Mesothelial cell of epicardium (in vitro differentiated cells): Measurements from ENCODE around the gene NATD1. TPM values are rescaled to one million over a fixed set of nuclear protein-coding genes. Genes with fewer than 3 reads are reported as not detected.

Experiments
- DNase-seq, 2 experiments: peaks; one replicate each; pipeline ENCODE4 v3.0.0; 2021; ENCODE audit warnings: low spot score in 2 of 2; ENCODE audit not compliant: unreplicated experiment in 2 of 2
- H3K27ac Mint-ChIP-seq: 2 replicates; pipeline ENCODE4 v1.8.0; 2021; ENCODE audit warnings: mixed read lengths
- H3K27me3 Mint-ChIP-seq: 2 replicates; pipeline ENCODE4 v1.8.0; 2021; ENCODE audit warnings: low read depth, mixed read lengths
- H3K36me3 Mint-ChIP-seq: 2 replicates; pipeline ENCODE4 v1.8.0; 2021; ENCODE audit warnings: mixed read lengths
- H3K4me1 Mint-ChIP-seq: 2 replicates; pipeline ENCODE4 v1.8.0; 2021; ENCODE audit warnings: mixed read lengths
- H3K4me3 Mint-ChIP-seq: 2 replicates; pipeline ENCODE4 v1.8.0; 2021; ENCODE audit warnings: mild to moderate bottlenecking, moderate library complexity, mixed read lengths
- H3K9me3 Mint-ChIP-seq: 2 replicates; pipeline ENCODE4 v1.8.0; 2021; ENCODE audit warnings: mixed read lengths
- CTCF ChIP-seq: fragments of 200-600 bp; sonication (generic); IDR thresholded peaks from one replicate; pipeline ENCODE4 v1.5.0; 2021; ENCODE audit warnings: antibody characterized with exemption; ENCODE audit not compliant: unreplicated experiment
- total RNA-seq: library from RNA; stranded (reverse); gene quantifications from 3 replicates; pipeline ENCODE4 v1.2.1, GENCODE V29; 2021

The NATD1 gene
- total RNA-seq, 1 donor from 2014 or later: 12.7 TPM

- no peak for TF ChIP-seq CTCF
- H3K27me3 Mint-ChIP-seq: no peaks in the 10 kb centered on the region
- peaks cover 4% of the 10 kb centered on the region for H3K4me1 Mint-ChIP-seq
- no peak for DNase-seq
- no peak overlapping the region for H3K4me3 Mint-ChIP-seq
- no peak overlapping the region for H3K27ac Mint-ChIP-seq
- H3K36me3 Mint-ChIP-seq: no peaks in the 10 kb centered on the region
- no peaks in the 10 kb centered on the region for H3K9me3 Mint-ChIP-seq
Measured at GRCh38 chr17:21248500-21248899, 4.7 kb downstream of the NATD1 start.

- peaks cover 4% of the 10 kb centered on the region for H3K4me1 Mint-ChIP-seq
- H3K27ac Mint-ChIP-seq: no peak overlapping the region
- no peak overlapping the region for H3K4me3 Mint-ChIP-seq
- H3K9me3 Mint-ChIP-seq: no peaks in the 10 kb centered on the region
- TF ChIP-seq CTCF: no peak
- H3K36me3 Mint-ChIP-seq: no peaks in the 10 kb centered on the region
- no peaks in the 10 kb centered on the region for H3K27me3 Mint-ChIP-seq
- no peak for DNase-seq
Measured at GRCh38 chr17:21247552-21248258, 5.5 kb downstream of the NATD1 start.

- H3K36me3 Mint-ChIP-seq: no peaks in the 10 kb centered on the region
- DNase-seq: no peak
- no peaks in the 10 kb centered on the region for H3K9me3 Mint-ChIP-seq
- H3K27ac Mint-ChIP-seq: no peak overlapping the region
- H3K4me3 Mint-ChIP-seq: no peak overlapping the region
- TF ChIP-seq CTCF: no peak
- no peaks in the 10 kb centered on the region for H3K4me1 Mint-ChIP-seq
- no peaks in the 10 kb centered on the region for H3K27me3 Mint-ChIP-seq
Measured at GRCh38 chr17:21246698-21247097, 6.5 kb downstream of the NATD1 start.

- no peak for TF ChIP-seq CTCF
- H3K4me3 Mint-ChIP-seq: no peak overlapping the region
- no peak overlapping the region for H3K27ac Mint-ChIP-seq
- no peaks in the 10 kb centered on the region for H3K9me3 Mint-ChIP-seq
- H3K36me3 Mint-ChIP-seq: no peaks in the 10 kb centered on the region
- no peaks in the 10 kb centered on the region for H3K4me1 Mint-ChIP-seq
- DNase-seq: no peak
- no peaks in the 10 kb centered on the region for H3K27me3 Mint-ChIP-seq
Measured at GRCh38 chr17:21245639-21246084, 7.5 kb downstream of the NATD1 start.

GRCh38 chr17:21243516-21244303, 9.5 kb downstream of the NATD1 start:
- Mint-ChIP-seq H3K27ac (no peak overlapping the region), H3K9me3 (no peaks in the 10 kb centered on the region), H3K4me1 (peaks cover 8% of the 10 kb centered on the region), H3K4me3 (no peak overlapping the region), H3K36me3 (no peaks in the 10 kb centered on the region), H3K27me3 (no peaks in the 10 kb centered on the region)
- no peak for DNase-seq
- no peak for TF ChIP-seq CTCF
